CD4-positive, alpha-beta memory T cell (primary cell): ENCODE results near the gene NAA25. TPM values are rescaled to one million over a fixed set of nuclear protein-coding genes. Genes with fewer than 3 reads are reported as not detected.
A peak's percentile ranks its signal among the peaks of the same experiment; 100 is the strongest.

Experiments used
- CTCF ChIA-PET: fragments of 350-600 bp; sonication (Branson Sonifier 250); formaldehyde crosslinking; loops from one replicate; lab custom pipeline; 2021; ENCODE audit warnings: inconsistent platforms; ENCODE audit not compliant: partially characterized antibody; lab: Charles Lee
- POLR2A ChIA-PET: fragments of 350-600 bp; sonication (Branson Sonifier 250); formaldehyde crosslinking; loops from one replicate; lab custom pipeline; 2021; ENCODE audit not compliant: partially characterized antibody; lab: Charles Lee
- DNase-seq, 5 donors: peaks; one replicate each; pipeline versions ENCODE4 v3.0.0 to v3.0.0-alpha.2; 2020 to 2022; ENCODE audit warnings: mixed read lengths in 1 of 5
- H3K27ac ChIP-seq: one replicate; pipeline ENCODE4 v1.7.0; 2013; ENCODE audit warnings: low read depth, low read length
- H3K27me3 ChIP-seq: 2 replicates; pipeline ENCODE4 v1.7.0; 2013; ENCODE audit warnings: mild to moderate bottlenecking, low read length, moderate library complexity; ENCODE audit not compliant: insufficient read depth
- H3K36me3 ChIP-seq: 2 replicates; pipeline ENCODE4 v1.7.0; 2013; ENCODE audit warnings: mild to moderate bottlenecking, low read length, moderate library complexity; ENCODE audit not compliant: insufficient read depth
- H3K4me1 ChIP-seq: 2 replicates; pipeline ENCODE4 v1.7.0; 2013; ENCODE audit warnings: mild to moderate bottlenecking, low read length, moderate library complexity; ENCODE audit not compliant: insufficient read depth
- H3K4me3 ChIP-seq, 2 donors: one replicate each; pipeline ENCODE4 v1.7.0; 2013; ENCODE audit warnings: low read length in 2 of 2, mild to moderate bottlenecking in 1 of 2
- H3K9me3 ChIP-seq, 2 donors: one replicate each; pipeline ENCODE4 v1.7.0; 2013; ENCODE audit warnings: low read length in 2 of 2, control low read depth in 1 of 2; ENCODE audit not compliant: control insufficient read depth in 1 of 2
- H3K27ac Mint-ChIP-seq, 7 donors: one replicate each; pipeline ENCODE4 v1.8.0; 2020 to 2021; ENCODE audit warnings: mixed read lengths in 7 of 7, mild to moderate bottlenecking in 6 of 7, inconsistent platforms in 3 of 7, moderate library complexity in 3 of 7
- H3K27me3 Mint-ChIP-seq, 2 donors: one replicate each; pipeline ENCODE4 v1.8.0; 2020 to 2021; ENCODE audit warnings: mixed read lengths in 2 of 2
- H3K36me3 Mint-ChIP-seq, 2 donors: one replicate each; pipeline ENCODE4 v1.8.0; 2020 to 2021; ENCODE audit warnings: mixed read lengths in 2 of 2, inconsistent platforms in 1 of 2, mild to moderate bottlenecking in 1 of 2
- H3K4me1 Mint-ChIP-seq, 4 donors: one replicate each; pipeline ENCODE4 v1.8.0; 2020 to 2021; ENCODE audit warnings: mixed read lengths in 4 of 4, mild to moderate bottlenecking in 1 of 4
- H3K4me3 Mint-ChIP-seq, 8 donors: one replicate each; pipeline ENCODE4 v1.8.0; 2020 to 2021; ENCODE audit warnings: mixed read lengths in 8 of 8, mild to moderate bottlenecking in 7 of 8, moderate library complexity in 6 of 8, inconsistent platforms in 3 of 8
- H3K9me3 Mint-ChIP-seq, 8 donors: one replicate each; pipeline ENCODE4 v1.8.0; 2020 to 2021; ENCODE audit warnings: mixed read lengths in 8 of 8, mild to moderate bottlenecking in 5 of 8, inconsistent platforms in 3 of 8, moderate library complexity in 1 of 8
- intact Hi-C: fragments of 100-400 bp; cut with micrococcal nuclease; formaldehyde crosslinking; loops from one replicate; pipeline ENCODE4 v1.15.1; 2023
- polyA plus RNA-seq, 2 donors: library from polyadenylated mRNA; unstranded; fragments of 300-500 nt; fragmentation: Illumina TruSeq; gene quantifications; one replicate each; pipeline ENCODE4 v1.2.3, GENCODE V29; 2021
- total RNA-seq, 2 experiments: library from RNA; stranded (reverse); gene quantifications; one replicate each; pipeline ENCODE4 v1.2.3, GENCODE V29; 2021

NAA25 gene
- total and polyA plus RNA-seq, 4 experiments from 2014 or later, result 8.5 to 35.3 (median 21.9) TPM

DNA sequence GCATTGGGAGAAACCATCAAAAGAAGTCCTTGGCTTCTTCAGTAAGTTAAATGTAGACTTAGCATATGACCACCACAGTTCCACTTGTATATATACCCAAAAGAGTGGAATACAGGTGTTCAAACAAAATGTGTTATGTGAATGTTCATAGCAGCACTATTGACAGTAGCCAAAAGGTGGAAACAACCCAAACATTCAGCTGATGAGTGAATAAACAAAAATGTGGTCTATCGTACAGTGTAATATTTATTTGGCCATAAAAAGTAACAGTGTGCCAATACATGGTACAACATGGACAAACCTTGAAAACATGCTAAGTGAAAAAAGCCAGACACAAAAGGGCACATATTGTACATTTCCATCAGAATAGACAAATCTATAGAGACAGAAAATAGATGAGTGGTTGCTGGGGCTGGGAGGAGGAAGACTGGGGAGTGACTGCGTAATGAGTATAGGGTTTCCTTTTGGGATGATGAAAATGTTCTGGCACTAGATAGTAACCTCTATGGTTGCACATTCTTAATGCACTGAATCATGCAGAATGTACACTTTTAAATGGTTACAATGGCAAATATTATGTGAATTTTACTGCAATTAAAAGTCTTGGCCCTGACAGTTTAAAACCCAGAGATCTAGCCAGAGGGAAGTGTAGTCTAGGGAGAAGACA lies 89.9 kb downstream of the NAA25 start:
- H3K4me1 Mint-ChIP-seq, result peaks cover 44 to 72% (median 56%) of the 10 kb centered on the region in 4 donors
- Histone ChIP-seq H3K9me3 (no peaks in the 10 kb centered on the region), H3K36me3 (peaks cover 61% of the 10 kb centered on the region), H3K4me1 (peaks cover 61% of the 10 kb centered on the region), H3K27ac (no peak overlapping the region), H3K27me3 (no peaks in the 10 kb centered on the region), H3K4me3 (no peak overlapping the region)
- no peaks in the 10 kb centered on the region for H3K27me3 Mint-ChIP-seq
- peak overlapping the region in 6 of 7 donors; percentile 25 to 91 (median 78) for H3K27ac Mint-ChIP-seq
- no peak for DNase-seq
- peaks cover 43 to 77% of the 10 kb centered on the region in 2 donors for H3K36me3 Mint-ChIP-seq
- ChIA-PET POLR2A (interaction anchor here (1.2 kb wide), 1 partner anchor 67 kb away, joined by 3 read pairs; no protein-coding TSS in a partner anchor), CTCF (interaction anchor here (0.7 kb wide), 2 partner anchors 27 to 74 kb away, joined by 3 read pairs; no protein-coding TSS in a partner anchor)
- intact Hi-C loops, result no loop called here
- H3K4me3 Mint-ChIP-seq, result peak overlapping the region in 2 of 8 donors; percentile 27 to 51
- peaks cover 0 to 3% (median 0%) of the 10 kb centered on the region in 8 donors for H3K9me3 Mint-ChIP-seq

- Histone ChIP-seq H3K36me3 (peaks cover 46% of the 10 kb centered on the region), H3K27me3 (no peaks in the 10 kb centered on the region), H3K9me3 (no peaks in the 10 kb centered on the region), H3K27ac (no peak overlapping the region), H3K4me3 (no peak overlapping the region), H3K4me1 (peaks cover 69% of the 10 kb centered on the region)
- CTCF ChIA-PET, result no interaction called here
- H3K4me3 Mint-ChIP-seq, result peak overlapping the region in 2 of 8 donors; percentile 25 to 35
- no peaks in the 10 kb centered on the region for H3K27me3 Mint-ChIP-seq
- intact Hi-C loops, result no loop called here
- H3K4me1 Mint-ChIP-seq, result peaks cover 44 to 78% (median 56%) of the 10 kb centered on the region in 4 donors
- POLR2A ChIA-PET, result interaction anchor here (8.6 kb wide), 1 partner anchor 22 kb away, joined by 344 read pairs; no protein-coding TSS in a partner anchor
- H3K36me3 Mint-ChIP-seq, result peaks cover 36 to 66% of the 10 kb centered on the region in 2 donors
- peak overlapping the region in 6 of 7 donors; percentile 2 to 79 (median 60) for H3K27ac Mint-ChIP-seq
- no peak for DNase-seq
- peaks cover 0 to 3% (median 0%) of the 10 kb centered on the region in 8 donors for H3K9me3 Mint-ChIP-seq
These were observed 91.5 kb downstream of the NAA25 start for GRCh38 chr12:112017041-112017440.

DNA sequence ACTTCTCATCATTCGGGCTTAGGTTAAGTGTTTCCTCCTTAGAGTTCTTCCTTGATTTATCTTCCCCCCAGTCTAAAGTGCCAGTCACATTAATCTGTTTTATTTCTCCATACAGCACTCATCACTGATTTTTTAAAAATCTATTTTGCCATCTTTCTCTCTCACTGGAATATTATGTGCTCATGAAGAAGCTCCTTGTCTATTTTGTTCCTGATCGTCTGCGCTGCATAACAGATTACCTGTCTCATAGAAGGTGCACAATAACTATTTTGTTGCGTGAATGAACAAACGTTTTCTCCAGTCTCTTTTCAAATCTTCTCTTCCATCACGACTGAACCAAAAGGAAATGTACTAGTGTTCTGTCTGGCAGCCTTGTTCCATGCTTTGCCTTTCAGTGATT lies 92.6 kb downstream of the NAA25 start:
- peaks cover 80% of the 10 kb centered on the region for H3K4me1 ChIP-seq
- no peaks in the 10 kb centered on the region for H3K9me3 ChIP-seq
- H3K27me3 ChIP-seq, result no peaks in the 10 kb centered on the region
- no peak overlapping the region for H3K27ac ChIP-seq
- intact Hi-C loops, result no loop called here
- no peak overlapping the region for H3K4me3 ChIP-seq
- no peak for DNase-seq
- H3K9me3 Mint-ChIP-seq, result peaks cover 0 to 4% (median 0%) of the 10 kb centered on the region in 8 donors
- peaks cover 48 to 83% (median 66%) of the 10 kb centered on the region in 4 donors for H3K4me1 Mint-ChIP-seq
- H3K27me3 Mint-ChIP-seq, result no peaks in the 10 kb centered on the region
- peak overlapping the region; percentile 43 to 87 (median 75) for H3K27ac Mint-ChIP-seq
- peaks cover 40 to 58% of the 10 kb centered on the region in 2 donors for H3K36me3 Mint-ChIP-seq
- ChIA-PET POLR2A (interaction anchor here (1.3 to 8.6 kb wide), 2 partner anchors 15 to 21 kb away, joined by 9 to 344 read pairs; no protein-coding TSS in a partner anchor), CTCF (interaction anchor here (1.0 to 1.3 kb wide), 2 partner anchors 71 to 84 kb away, joined by 3 to 6 read pairs; no protein-coding TSS in a partner anchor)
- peaks cover 38% of the 10 kb centered on the region for H3K36me3 ChIP-seq
- peak overlapping the region in 7 of 8 donors; percentile 16 to 70 (median 54) for H3K4me3 Mint-ChIP-seq

DNA sequence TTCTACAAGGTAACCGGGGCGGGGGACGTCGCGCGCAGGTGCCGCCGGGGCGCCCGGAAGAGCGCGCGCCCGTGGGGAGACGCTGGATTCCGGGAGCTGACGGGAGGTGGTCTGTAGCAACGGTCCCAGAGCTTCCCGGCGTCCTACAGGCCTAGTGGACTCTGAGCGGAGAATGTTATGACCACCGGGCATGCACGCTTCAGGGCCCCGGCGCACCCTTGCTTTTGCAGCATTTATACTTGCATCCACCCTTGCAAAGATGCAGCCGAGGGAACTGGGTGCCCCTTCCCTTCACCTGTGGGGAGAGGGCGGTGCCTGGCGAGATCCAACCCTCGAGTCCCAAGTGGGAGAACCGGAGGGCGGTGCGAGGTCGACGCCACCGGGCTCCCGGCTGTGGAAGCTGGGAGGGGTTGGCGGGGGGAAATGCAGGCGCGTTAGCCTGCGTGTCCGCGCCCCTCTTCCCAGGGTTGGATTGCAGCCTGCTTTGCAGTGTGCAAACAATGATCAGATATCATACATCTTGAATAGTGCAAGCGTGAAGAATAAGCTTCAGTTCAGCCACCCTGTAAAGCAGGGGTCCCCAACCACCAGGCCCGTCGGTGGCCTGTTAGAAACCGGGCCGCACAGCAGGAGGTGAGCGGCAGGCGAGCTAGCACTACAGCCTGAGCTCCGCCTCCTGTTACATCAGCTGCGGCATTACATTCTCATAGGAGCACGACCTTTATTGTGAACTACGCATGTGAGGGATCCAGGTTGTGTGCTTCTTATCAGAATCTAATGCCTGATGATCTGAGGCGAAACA lies 94.8 kb downstream of the NAA25 start:
- Histone ChIP-seq H3K9me3 (no peaks in the 10 kb centered on the region), H3K4me1 (peaks cover 83% of the 10 kb centered on the region), H3K27ac (peak overlapping the region; percentile 76), H3K36me3 (peaks cover 21% of the 10 kb centered on the region), H3K27me3 (no peaks in the 10 kb centered on the region), H3K4me3 (peak overlapping the region; percentile 81 to 94)
- CTCF ChIA-PET, result interaction anchor here (0.8 to 3.8 kb wide), 29 partner anchors 9 to 191 kb away, joined by 3 to 85 read pairs (median 4); partner anchors contain the start of gene TRAFD1
- POLR2A ChIA-PET, result interaction anchor here (0.7 to 8.6 kb wide), 24 partner anchors 7 to 172 kb away, joined by 3 to 344 read pairs (median 10); partner anchors contain the start of genes MAPKAPK5, NAA25 and TRAFD1
- Mint-ChIP-seq H3K9me3 (peaks cover 0 to 4% (median 0%) of the 10 kb centered on the region in 8 donors), H3K36me3 (peaks cover 32 to 38% of the 10 kb centered on the region in 2 donors), H3K4me1 (peaks cover 44 to 81% (median 63%) of the 10 kb centered on the region in 4 donors), H3K27me3 (no peaks in the 10 kb centered on the region), H3K4me3 (peak overlapping the region; percentile 87 to 98 (median 94)), H3K27ac (peak overlapping the region; percentile 96 to 99 (median 99))
- DNase-seq, result peak; percentile 68 to 87 (median 71)
- intact Hi-C loops, result loop anchor here (1.0 to 5.0 kb wide), 7 partner anchors 12 to 373 kb away; partner anchors contain the start of genes MAPKAPK5, NAA25 and TRAFD1

DNA sequence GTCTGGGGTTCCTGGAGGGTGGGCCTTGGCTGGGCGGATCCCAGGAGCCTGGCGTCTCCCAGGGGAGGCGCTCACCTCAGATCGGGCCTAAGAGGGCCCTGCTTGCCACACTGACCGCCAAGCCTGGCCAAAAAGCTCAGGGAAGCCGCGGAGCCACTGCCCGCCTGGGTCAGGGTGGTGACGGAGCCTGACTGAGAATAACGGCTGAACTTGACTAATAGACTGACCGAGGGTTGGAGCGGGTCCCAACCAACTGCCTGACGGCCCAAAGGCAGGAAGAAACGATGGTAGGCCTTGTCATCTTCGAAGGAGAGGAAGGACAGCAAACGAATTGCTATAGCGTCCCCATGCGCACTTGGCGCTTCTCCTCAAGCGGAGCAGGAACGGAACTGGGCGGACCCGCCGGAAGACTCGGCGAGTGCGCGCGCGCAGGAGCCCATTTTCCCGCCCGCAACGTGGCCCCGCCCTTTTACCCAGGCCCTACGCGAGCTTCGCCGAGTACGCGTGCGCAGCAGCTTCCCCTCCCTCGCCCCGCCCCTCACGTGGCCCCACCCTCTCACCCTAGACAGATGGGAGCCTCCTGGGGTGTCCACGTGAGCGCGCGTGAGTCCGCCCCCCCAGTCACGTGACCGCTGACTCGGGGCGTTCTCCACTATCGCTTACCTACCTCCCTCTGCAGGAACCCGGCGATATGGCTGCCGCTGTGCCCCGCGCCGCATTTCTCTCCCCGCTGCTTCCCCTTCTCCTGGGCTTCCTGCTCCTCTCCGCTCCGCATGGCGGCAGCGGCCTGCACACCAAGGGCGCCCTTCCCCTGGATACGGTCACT lies 95.6 kb downstream of the NAA25 start, which contains the start of the genes ERP29 and TMEM116:
Gene ERP29 (plus strand): TSS at position 652 of the 826 bp plus-strand sequence. CDS start 40 bp downstream, at position 692.
Gene TMEM116 (minus strand): TSS at position 391 of the 826 bp plus-strand sequence. CDS start 7,895 bp downstream, outside the sequence.
- Mint-ChIP-seq H3K4me3 (peak within 1 kb of the TSS; percentile 87 to 98 (median 94)), H3K27me3 (no peaks in the 10 kb centered on the region), H3K27ac (peak within 1 kb of the TSS; percentile 96 to 99 (median 99)), H3K9me3 (peaks cover 0 to 4% (median 0%) of the 10 kb centered on the region in 8 donors), H3K4me1 (peaks cover 39 to 73% (median 56%) of the 10 kb centered on the region in 4 donors), H3K36me3 (peaks cover 26 to 30% of the 10 kb centered on the region in 2 donors)
- peaks cover 79% of the 10 kb centered on the region for H3K4me1 ChIP-seq
- CTCF ChIA-PET, result interaction anchor here (0.9 to 3.8 kb wide), 25 partner anchors 10 to 177 kb away, joined by 3 to 85 read pairs (median 4); partner anchors contain the start of gene TRAFD1
- POLR2A ChIA-PET, result interaction anchor here (0.6 to 8.6 kb wide), 27 partner anchors 8 to 405 kb away, joined by 3 to 344 read pairs (median 6); partner anchors contain the start of genes MAPKAPK5, NAA25, PTPN11 and TRAFD1
- no peaks in the 10 kb centered on the region for H3K27me3 ChIP-seq
- H3K27ac ChIP-seq, result peak within 1 kb of the TSS; percentile 97
- peak within 1 kb of the TSS; percentile 94 to 99 for H3K4me3 ChIP-seq
- peaks cover 13% of the 10 kb centered on the region for H3K36me3 ChIP-seq
- intact Hi-C loops, result loop anchor here (1.0 to 5.0 kb wide), 6 partner anchors 11 to 374 kb away; partner anchors contain the start of genes MAPKAPK5 and NAA25
- peak; percentile 98 to 100 (median 99) for DNase-seq
- H3K9me3 ChIP-seq, result no peaks in the 10 kb centered on the region
